NOMO-1 treated with dmso at 0.1 percent for 144 hours (cell line): ENCODE data around the gene TTC28.

Experiments
- DNase-seq: peaks from one replicate; lab custom pipeline; 2025; ENCODE audit not compliant: unreplicated experiment; lab: John Stamatoyannopoulos, UW

Gene TTC28

GRCh38 chr22:27980424-27981148 lies 699.1 kb downstream of the TTC28 start:
- no peak for DNase-seq

- DNase-seq: no peak
Measured at GRCh38 chr22:27978802-27979201, 700.8 kb downstream of the TTC28 start.

- no peak for DNase-seq
Measured at GRCh38 chr22:27978317-27978716, 701.3 kb downstream of the TTC28 start.

GRCh38 chr22:27976586-27976985 lies 703.1 kb downstream of the TTC28 start:
- DNase-seq: no peak

- no peak for DNase-seq
Measured at GRCh38 chr22:27975381-27976013, 704.1 kb downstream of the TTC28 start.

GRCh38 chr22:27973846-27974245 lies 705.8 kb downstream of the TTC28 start:
- no peak for DNase-seq

GRCh38 chr22:27972732-27973698 lies 706.6 kb downstream of the TTC28 start:
- no peak for DNase-seq

GRCh38 chr22:27971926-27972325 lies 707.7 kb downstream of the TTC28 start:
- DNase-seq: no peak

- no peak for DNase-seq
Measured at GRCh38 chr22:27970596-27971220, 708.9 kb downstream of the TTC28 start.

- DNase-seq: no peak
Measured at GRCh38 chr22:27966168-27967064, 713.2 kb downstream of the TTC28 start.

- no peak for DNase-seq
Measured at GRCh38 chr22:27962268-27963044, 717.2 kb downstream of the TTC28 start.

- no peak for DNase-seq
Measured at GRCh38 chr22:27961680-27962079, 718.0 kb downstream of the TTC28 start.

GRCh38 chr22:27961182-27961581 lies 718.5 kb downstream of the TTC28 start:
- no peak for DNase-seq

GRCh38 chr22:27959335-27960090 lies 720.1 kb downstream of the TTC28 start:
- no peak for DNase-seq

GRCh38 chr22:27952779-27953178 lies 726.9 kb downstream of the TTC28 start:
- no peak for DNase-seq

- no peak for DNase-seq
Measured at GRCh38 chr22:27952091-27952490, 727.5 kb downstream of the TTC28 start.

- no peak for DNase-seq
Measured at GRCh38 chr22:27949421-27949820, 730.2 kb downstream of the TTC28 start.

- no peak for DNase-seq
Measured at GRCh38 chr22:27948569-27948968, 731.1 kb downstream of the TTC28 start.

GRCh38 chr22:27947448-27947847 lies 732.2 kb downstream of the TTC28 start:
- no peak for DNase-seq
